SK-N-SH (cell line): Measurements from ENCODE around the gene FFAR2. TPM values are rescaled to one million over a fixed set of nuclear protein-coding genes. Genes with fewer than 3 reads are reported as not detected.

Experiments used
- CTCF ChIA-PET: fragments of 300-600, 350-600 bp; formaldehyde crosslinking; extraction: SDS; loops from one replicate; lab custom pipeline; 2021; lab: Yijun Ruan, JAX
- POLR2A ChIA-PET: fragments of 350-600 bp; sonication (Branson Sonifier 250); formaldehyde crosslinking; extraction: SDS; loops from one replicate; lab custom pipeline; 2020; ENCODE audit warnings: antibody characterized with exemption, inconsistent platforms; lab: Yijun Ruan, JAX
- DNase-seq: peaks from one replicate; pipeline ENCODE4 v3.0.0; 2012
- H2AFZ ChIP-seq: fragments of 200-600 bp; sonication (generic); 2 replicates; pipeline ENCODE4 v1.8.1; 2016; ENCODE audit warnings: antibody characterized with exemption, mild to moderate bottlenecking, low read depth
- H3F3A ChIP-seq: fragments of 200-600 bp; sonication (generic); replicated peaks from 2 replicates; pipeline ENCODE3; 2016; ENCODE audit warnings: antibody characterized with exemption, mild to moderate bottlenecking; ENCODE audit not compliant: insufficient read depth
- H3K27ac ChIP-seq, 2 experiments: fragments of 200-500 bp in 1 of 2; fragments of 200-600 bp in 1 of 2; sonication (Bioruptor generic) in 1 of 2; sonication (generic), shearing (Covaris generic) in 1 of 2; 2 replicates each; pipeline versions ENCODE4 v1.5.1 to v1.6.1; 2014 to 2016; ENCODE audit warnings: low read depth in 2 of 2, inconsistent platforms in 1 of 2, low read length in 1 of 2, mild to moderate bottlenecking in 1 of 2, mixed read lengths in 1 of 2
- H3K27me3 ChIP-seq: fragments of 200-600 bp; sonication (generic), shearing (Covaris generic); 2 replicates; pipeline ENCODE4 v1.6.1; 2016; ENCODE audit warnings: mixed run types; ENCODE audit not compliant: insufficient read depth
- H3K36me3 ChIP-seq, 2 experiments: fragments of 200-500 bp in 1 of 2; fragments of 200-600 bp in 1 of 2; sonication (Bioruptor generic) in 1 of 2; sonication (generic) in 1 of 2; replicated peaks in 1 of 2; 2 replicates each; pipeline versions ENCODE3 to v1.5.1; 2014 to 2016; ENCODE audit warnings: low read length in 1 of 2, mild to moderate bottlenecking in 1 of 2; ENCODE audit not compliant: insufficient read depth in 2 of 2, control insufficient read depth in 1 of 2
- H3K4me1 ChIP-seq, 2 experiments: fragments of 200-500 bp in 1 of 2; fragments of 200-600 bp in 1 of 2; sonication (Bioruptor generic) in 1 of 2; sonication (generic), shearing (Covaris generic) in 1 of 2; 2 replicates each; pipeline versions ENCODE4 v1.5.1 to v1.6.1; 2014 to 2016; ENCODE audit warnings: low read depth in 1 of 2, low read length in 1 of 2, mixed run types in 1 of 2; ENCODE audit not compliant: insufficient read depth in 2 of 2, control insufficient read depth in 1 of 2
- H3K4me2 ChIP-seq: fragments of 200-600 bp; sonication (generic), shearing (Covaris generic); 2 replicates; pipeline ENCODE4 v1.6.1; 2017; ENCODE audit warnings: mixed run types
- H3K4me3 ChIP-seq, 2 experiments: fragments of 200-500 bp in 1 of 2; fragments of 200-600 bp in 1 of 2; sonication (Bioruptor generic) in 1 of 2; sonication (generic), shearing (Covaris generic) in 1 of 2; 2 replicates each; pipeline versions ENCODE4 v1.5.1 to v1.8.1; 2014 to 2016; ENCODE audit warnings: low read depth in 2 of 2, inconsistent platforms in 1 of 2, low read length in 1 of 2, mild to moderate bottlenecking in 1 of 2, mixed read lengths in 1 of 2, moderate library complexity in 1 of 2
- H3K79me2 ChIP-seq: fragments of 200-600 bp; sonication (generic); 2 replicates; pipeline ENCODE4 v1.8.1; 2017; ENCODE audit warnings: mild to moderate bottlenecking; ENCODE audit not compliant: insufficient read depth
- H3K9ac ChIP-seq: fragments of 200-600 bp; sonication (generic); 2 replicates; pipeline ENCODE4 v1.6.1; 2017; ENCODE audit warnings: mixed run types
- H3K9me2 ChIP-seq: fragments of 200-600 bp; sonication (generic); 2 replicates; pipeline ENCODE4 v1.6.1; 2017; ENCODE audit warnings: mixed run types
- H3K9me3 ChIP-seq: fragments of 200-600 bp; sonication (generic); 2 replicates; pipeline ENCODE4 v1.6.1; 2017; ENCODE audit warnings: mixed run types, mild to moderate bottlenecking, moderate library complexity
- H4K20me1 ChIP-seq: fragments of 200-600 bp; sonication (generic); 2 replicates; pipeline ENCODE4 v1.6.1; 2017; ENCODE audit warnings: mild to moderate bottlenecking, mixed run types; ENCODE audit not compliant: insufficient read depth
- CHD2 ChIP-seq: fragments of 150-350 bp; IDR thresholded peaks from 2 replicates; pipeline ENCODE4 v1.6.1; 2018; ENCODE audit warnings: low read length; ENCODE audit not compliant: partially characterized antibody
- CTCF ChIP-seq: fragments of 200-600 bp; sonication (generic); IDR thresholded peaks from 2 replicates; pipeline ENCODE4 v1.6.1; 2017; ENCODE audit warnings: antibody characterized with exemption, mild to moderate bottlenecking, moderate library complexity
- ELF1 ChIP-seq: IDR thresholded peaks from 2 replicates; pipeline ENCODE4 v1.4.0; 2012
- EZH2phosphoT487 ChIP-seq: fragments of 200-600 bp; sonication (generic); IDR thresholded peaks from 2 replicates; pipeline ENCODE4 v1.6.1; 2017; ENCODE audit warnings: low read depth, mixed run types, mild to moderate bottlenecking, antibody characterized with exemption, moderate library complexity, borderline replicate concordance
- FOSL2 ChIP-seq: IDR thresholded peaks from 2 replicates; pipeline ENCODE4 v1.4.0; 2012; ENCODE audit warnings: low read depth, mild to moderate bottlenecking, moderate library complexity, borderline replicate concordance
- GATA2 ChIP-seq: sonication (generic); formaldehyde crosslinking; IDR thresholded peaks from 2 replicates; pipeline ENCODE4 v1.5.0; 2020; ENCODE audit warnings: mild to moderate bottlenecking, missing genetic modification reagents
- MXI1 ChIP-seq: IDR thresholded peaks from 2 replicates; pipeline ENCODE4 v1.6.1; 2012; ENCODE audit warnings: mild to moderate bottlenecking, low read depth, low read length, improper control_type of control experiment
- RCOR1 ChIP-seq: fragments of 150-350 bp; IDR thresholded peaks from 2 replicates; pipeline ENCODE4 v1.6.1; 2017; ENCODE audit warnings: antibody characterized with exemption, low read length
- REST ChIP-seq: IDR thresholded peaks from 2 replicates; pipeline ENCODE4 v1.6.1; 2012; ENCODE audit warnings: mild to moderate bottlenecking, low read depth, low read length, moderate library complexity
- RFX5 ChIP-seq: IDR thresholded peaks from 2 replicates; pipeline ENCODE4 v1.6.1; 2012; ENCODE audit warnings: mild to moderate bottlenecking, improper control_type of control experiment, low read length
- SMC3 ChIP-seq: IDR thresholded peaks from 2 replicates; pipeline ENCODE4 v1.6.1; 2012; ENCODE audit warnings: low read depth, low read length, improper control_type of control experiment
- TCF12 ChIP-seq: IDR thresholded peaks from 2 replicates; pipeline ENCODE4 v1.4.0; 2012
- TEAD4 ChIP-seq: IDR thresholded peaks from 2 replicates; pipeline ENCODE4 v1.4.0; 2012; ENCODE audit warnings: mild to moderate bottlenecking, borderline replicate concordance; ENCODE audit not compliant: insufficient read depth
- YY1 ChIP-seq: IDR thresholded peaks from 2 replicates; pipeline ENCODE4 v1.4.0; 2012; ENCODE audit warnings: low read depth, mild to moderate bottlenecking
- ZBTB33 ChIP-seq: IDR thresholded peaks from 2 replicates; pipeline ENCODE4 v1.4.0; 2012; ENCODE audit warnings: low read depth, borderline replicate concordance
- whole genome bisulfite sequencing: methylation state at CpG from one replicate; pipeline ENCODE4 v1.1.6; 2017; ENCODE audit warnings: low lambda C conversion rate; 5-methylcytosine and 5-hydroxymethylcytosine counted together
- polyA plus RNA-seq, 3 experiments: library from polyadenylated mRNA; depleted of rRNA; stranded (reverse); fragments of >200 nt; gene quantifications; 2 replicates each; pipeline ENCODE4 v1.2.3, GENCODE V29; 2012

Gene FFAR2
- polyA plus RNA-seq, 1 of the 3 experiments (the other 2 are of a cell fraction): not detected

- no peaks in the 10 kb centered on the region for H3K9me3 ChIP-seq
- H3K4me1 ChIP-seq: peaks cover 4 to 9% of the 10 kb centered on the region in 2 experiments; a peak in 1 of 4 replicates
- peaks cover 3% of the 10 kb centered on the region for H3F3A ChIP-seq
- H3K4me3 ChIP-seq: no peak overlapping the region
- 24% methylated on average over 9 of the region's 9 CpGs for WGBS
- TF ChIP-seq SMC3 (no peak), TCF12 (no peak), RFX5 (no peak)
- TF ChIP-seq, all 33 proteins: peak for 0
- ChIA-PET POLR2A (no interaction called here), CTCF (no interaction called here)
- no peak for DNase-seq
- H3K9ac ChIP-seq: no peak overlapping the region
- H2AFZ ChIP-seq: no peak overlapping the region
- no peaks in the 10 kb centered on the region for H3K9me2 ChIP-seq
- no peaks in the 10 kb centered on the region for H3K36me3 ChIP-seq
- H3K79me2 ChIP-seq: no peaks in the 10 kb centered on the region
- no peak overlapping the region for H3K4me2 ChIP-seq
- no peak overlapping the region for H3K27ac ChIP-seq
- peaks cover 72% of the 10 kb centered on the region for H3K27me3 ChIP-seq
- H4K20me1 ChIP-seq: no peaks in the 10 kb centered on the region
Observed at GRCh38 chr19:35432911-35433310, 15.1 kb upstream of the FFAR2 start.

- H3K27ac ChIP-seq: no peak overlapping the region
- H3F3A ChIP-seq: peaks cover 3% of the 10 kb centered on the region
- H3K9ac ChIP-seq: no peak overlapping the region
- no peaks in the 10 kb centered on the region for H3K79me2 ChIP-seq
- no peaks in the 10 kb centered on the region for H3K9me2 ChIP-seq
- no peak overlapping the region for H3K4me2 ChIP-seq
- no peak for TF ChIP-seq CTCF
- TF ChIP-seq RCOR1: no peak
- no peak for TF ChIP-seq EZH2phosphoT487
- no peak for TF ChIP-seq SMC3
- TF ChIP-seq ELF1: no peak
- TF ChIP-seq TEAD4: no peak
- TF ChIP-seq YY1: no peak
- TF ChIP-seq CHD2: no peak
- TF ChIP-seq REST: no peak
- TF ChIP-seq GATA2 (CRISPR knock-in tag): no peak
- no peak for TF ChIP-seq MXI1
- TF ChIP-seq FOSL2: no peak
- no peak for TF ChIP-seq TCF12
- no peak for TF ChIP-seq ZBTB33
- TF ChIP-seq, all 33 proteins: peak for 0
- peaks cover 72% of the 10 kb centered on the region for H3K27me3 ChIP-seq
- peaks cover 4 to 9% of the 10 kb centered on the region in 2 experiments; a peak in 1 of 4 replicates for H3K4me1 ChIP-seq
- DNase-seq: no peak
- WGBS: 20% methylated on average over 7 of the region's 7 CpGs
- H2AFZ ChIP-seq: no peak overlapping the region
- no peaks in the 10 kb centered on the region for H3K36me3 ChIP-seq
- ChIA-PET POLR2A (no interaction called here), CTCF (interaction anchor here (1.0 kb wide), 1 partner anchor 77 kb away, joined by 3 read pairs; no protein-coding TSS in a partner anchor)
- H3K4me3 ChIP-seq: no peak overlapping the region
- no peaks in the 10 kb centered on the region for H4K20me1 ChIP-seq
- H3K9me3 ChIP-seq: no peaks in the 10 kb centered on the region
Observed at GRCh38 chr19:35433448-35433847, 14.6 kb upstream of the FFAR2 start.
